Osteoblast (primary cell): Measurements from ENCODE around the gene HGFAC. TPM values are rescaled to one million over a fixed set of nuclear protein-coding genes. Genes with fewer than 3 reads are reported as not detected.

Experiments
- DNase-seq: peaks from one replicate; pipeline ENCODE4 v3.0.0; 2011; ENCODE audit warnings: low spot score, mixed read lengths; ENCODE audit not compliant: insufficient read length; ENCODE audit errors: missing footprints
- H2AFZ ChIP-seq: 2 replicates; pipeline ENCODE4 v1.6.0; 2011; ENCODE audit warnings: mild to moderate bottlenecking, low read length
- H3K27ac ChIP-seq: 2 replicates; pipeline ENCODE4 v1.5.1; 2011; ENCODE audit warnings: mild to moderate bottlenecking, low read depth, low read length, moderate library complexity
- H3K27me3 ChIP-seq: 2 replicates; pipeline ENCODE4 v1.6.0; 2012; ENCODE audit warnings: mild to moderate bottlenecking, control low read depth, inconsistent platforms, low read length, moderate library complexity; ENCODE audit not compliant: insufficient read depth
- H3K36me3 ChIP-seq: 2 replicates; pipeline ENCODE4 v1.5.1; 2011; ENCODE audit warnings: mild to moderate bottlenecking, low read length, control low read depth, moderate library complexity; ENCODE audit not compliant: insufficient read depth
- H3K4me1 ChIP-seq: 2 replicates; pipeline ENCODE4 v1.5.1; 2011; ENCODE audit warnings: mild to moderate bottlenecking, low read length, control low read depth, moderate library complexity; ENCODE audit not compliant: insufficient read depth
- H3K4me2 ChIP-seq: 2 replicates; pipeline ENCODE4 v1.6.0; 2011; ENCODE audit warnings: mild to moderate bottlenecking, low read length; ENCODE audit not compliant: insufficient read depth
- H3K4me3 ChIP-seq: fragments of 200-600 bp; sonication (generic); 3 replicates; pipeline ENCODE4 v1.5.1; 2012; ENCODE audit warnings: mild to moderate bottlenecking, low read length, inconsistent platforms; ENCODE audit not compliant: insufficient read depth
- H3K79me2 ChIP-seq: 2 replicates; pipeline ENCODE4 v1.6.0; 2012; ENCODE audit warnings: mild to moderate bottlenecking, low read length, control low read depth, inconsistent platforms; ENCODE audit not compliant: insufficient read depth
- H3K9me3 ChIP-seq: 2 replicates; pipeline ENCODE4 v1.5.1; 2011; ENCODE audit warnings: low read depth, low read length, control low read depth
- H4K20me1 ChIP-seq: 2 replicates; pipeline ENCODE4 v1.6.0; 2012; ENCODE audit warnings: mild to moderate bottlenecking, low read length, control low read depth; ENCODE audit not compliant: insufficient read depth
- CTCF ChIP-seq: IDR thresholded peaks from 2 replicates; pipeline ENCODE4 v1.5.1; 2011; ENCODE audit warnings: mild to moderate bottlenecking, low read depth, low read length, moderate library complexity; ENCODE audit errors: extremely low read depth
- total RNA-seq: library from RNA; depleted of rRNA; stranded (reverse); fragments of >200 nt; gene quantifications from 2 replicates; pipeline ENCODE4 v1.2.3, GENCODE V29; 2012

The HGFAC gene
- total RNA-seq, 1 donor, result not detected

- Histone ChIP-seq H3K79me2 (no peaks in the 10 kb centered on the region), H2AFZ (no peak overlapping the region), H3K27me3 (no peaks in the 10 kb centered on the region), H3K9me3 (no peaks in the 10 kb centered on the region), H3K4me2 (no peak overlapping the region), H3K4me1 (peaks cover 9% of the 10 kb centered on the region), H4K20me1 (no peaks in the 10 kb centered on the region), H3K4me3 (no peak overlapping the region), H3K36me3 (no peaks in the 10 kb centered on the region), H3K27ac (no peak overlapping the region)
- no peak for TF ChIP-seq CTCF
- DNase-seq, result peak; percentile 98
These were observed 728 bp upstream of the HGFAC start for GRCh38 chr4:3440979-3441500.

DNA sequence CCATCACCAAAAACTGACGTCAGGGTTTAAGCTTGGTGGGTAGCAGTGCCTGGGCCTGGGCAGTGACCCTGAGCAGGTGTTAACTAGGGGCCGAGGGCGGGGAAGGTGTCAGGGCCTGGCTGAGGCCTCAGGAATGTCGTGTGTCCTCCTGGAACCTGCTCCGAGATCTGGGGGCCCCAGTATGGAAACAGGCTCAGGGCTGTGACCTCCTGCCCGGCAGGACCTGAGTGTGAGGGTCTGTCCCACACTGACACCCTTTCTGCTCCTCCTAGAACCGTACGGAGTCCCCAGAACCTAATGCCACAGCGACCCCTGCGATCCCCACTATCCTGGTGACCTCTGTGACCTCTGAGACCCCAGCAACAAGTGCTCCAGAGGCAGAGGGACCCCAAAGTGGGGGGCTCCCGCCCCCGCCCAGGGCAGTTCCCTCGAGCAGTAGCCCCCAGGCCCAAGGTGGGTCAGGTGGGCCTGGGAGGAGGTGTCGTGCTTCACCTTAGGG, 741 bp downstream of the HGFAC start:
- Histone ChIP-seq H2AFZ (no peak overlapping the region), H3K9me3 (no peaks in the 10 kb centered on the region), H3K36me3 (no peaks in the 10 kb centered on the region), H3K27me3 (no peaks in the 10 kb centered on the region), H3K4me2 (no peak overlapping the region), H3K27ac (no peak overlapping the region), H3K4me3 (no peak overlapping the region), H3K79me2 (no peaks in the 10 kb centered on the region), H3K4me1 (no peaks in the 10 kb centered on the region), H4K20me1 (no peaks in the 10 kb centered on the region)
- peak; percentile 80 for DNase-seq
- no peak for TF ChIP-seq CTCF

DNA sequence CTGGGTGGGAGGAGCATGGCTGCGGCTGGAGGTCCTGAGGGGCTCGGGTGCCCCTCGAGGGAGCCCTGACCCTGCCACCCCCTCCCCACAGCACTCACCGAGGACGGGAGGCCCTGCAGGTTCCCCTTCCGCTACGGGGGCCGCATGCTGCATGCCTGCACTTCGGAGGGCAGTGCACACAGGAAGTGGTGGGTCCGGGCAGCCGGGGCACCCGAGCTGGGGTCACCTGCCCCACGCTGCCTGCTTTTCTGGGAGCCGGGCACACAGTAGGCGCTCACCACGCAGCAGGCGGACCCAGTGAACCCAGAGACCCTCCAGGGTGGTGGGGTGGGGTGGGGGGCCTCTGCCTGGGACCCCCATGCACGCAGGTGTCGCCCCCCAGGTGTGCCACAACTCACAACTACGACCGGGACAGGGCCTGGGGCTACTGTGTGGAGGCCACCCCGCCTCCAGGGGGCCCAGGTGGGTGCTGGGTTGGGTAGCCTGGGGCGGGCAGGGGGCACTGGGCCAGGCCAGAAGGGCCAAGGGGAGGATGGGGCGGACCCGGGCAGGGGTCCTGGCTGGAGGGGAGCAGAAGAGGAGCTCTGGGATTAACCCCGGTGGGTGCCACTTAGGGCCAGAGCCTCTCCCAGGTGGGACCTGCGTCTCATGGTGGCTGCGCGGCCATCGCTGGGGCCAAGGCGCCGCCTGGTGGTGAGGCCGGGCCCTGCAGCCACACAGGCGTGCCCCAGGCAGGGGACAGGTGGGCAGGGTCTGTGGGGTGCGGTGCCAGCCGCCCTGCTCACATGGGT, 1.4 kb downstream of the HGFAC start:
- DNase-seq, result peak; percentile 99
- peak; percentile 84 for TF ChIP-seq CTCF

DNA sequence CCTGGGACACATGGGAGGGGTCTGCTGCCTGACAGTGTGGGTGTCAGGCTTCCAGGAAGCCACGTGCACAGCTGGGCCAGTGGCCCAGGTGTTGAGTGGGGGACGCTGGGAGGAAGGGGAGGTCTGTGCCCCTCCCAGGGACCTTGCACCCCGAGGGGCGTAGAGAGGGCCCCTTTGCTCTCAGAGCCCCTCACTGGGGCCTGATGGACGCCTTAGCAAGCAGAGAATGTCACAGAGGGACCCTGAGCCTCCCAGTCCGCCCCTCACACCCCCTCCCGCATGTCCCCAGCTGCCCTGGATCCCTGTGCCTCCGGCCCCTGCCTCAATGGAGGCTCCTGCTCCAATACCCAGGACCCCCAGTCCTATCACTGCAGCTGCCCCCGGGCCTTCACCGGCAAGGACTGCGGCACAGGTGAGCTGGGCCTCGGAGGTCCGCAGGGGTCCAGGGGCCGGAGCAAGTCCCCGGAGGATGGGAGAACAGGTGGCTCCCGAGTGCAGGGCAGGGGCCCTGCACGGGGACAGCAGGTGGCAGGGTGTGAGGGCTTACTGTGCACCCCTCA, 2.1 kb downstream of the HGFAC start:
- no peaks in the 10 kb centered on the region for H3K36me3 ChIP-seq
- H3K79me2 ChIP-seq, result no peaks in the 10 kb centered on the region
- no peaks in the 10 kb centered on the region for H4K20me1 ChIP-seq
- H3K4me2 ChIP-seq, result no peak overlapping the region
- no peak overlapping the region for H2AFZ ChIP-seq
- peak; percentile 90 for DNase-seq
- H3K4me1 ChIP-seq, result no peaks in the 10 kb centered on the region
- H3K4me3 ChIP-seq, result no peak overlapping the region
- TF ChIP-seq CTCF, result peak; percentile 29
- H3K27ac ChIP-seq, result no peak overlapping the region
- H3K9me3 ChIP-seq, result no peaks in the 10 kb centered on the region
- no peaks in the 10 kb centered on the region for H3K27me3 ChIP-seq

More for the DNA sequence above, 1.4 kb downstream of the HGFAC start:
- no peaks in the 10 kb centered on the region for H3K9me3 ChIP-seq
- H3K27me3 ChIP-seq, result no peaks in the 10 kb centered on the region
- H4K20me1 ChIP-seq, result no peaks in the 10 kb centered on the region
- H3K4me3 ChIP-seq, result no peak overlapping the region
- H3K4me2 ChIP-seq, result no peak overlapping the region
- no peak overlapping the region for H2AFZ ChIP-seq
- no peak overlapping the region for H3K27ac ChIP-seq
- no peaks in the 10 kb centered on the region for H3K36me3 ChIP-seq
- no peaks in the 10 kb centered on the region for H3K79me2 ChIP-seq
- H3K4me1 ChIP-seq, result no peaks in the 10 kb centered on the region
